VCaP (cell line): ENCODE measurements around the gene TCOF1.

Experiments used
- H3K27ac ChIP-seq: fragments of 450-650 bp; 2 replicates; pipeline ENCODE4 v1.5.1; 2017
- TF ChIP-seq, protein P1 (sequence below): fragments of 450-650 bp; conservative IDR thresholded peaks from 2 replicates; pipeline ENCODE4 v1.5.1; 2017; ENCODE audit warnings: mild to moderate bottlenecking, moderate library complexity

Gene TCOF1

DNA sequence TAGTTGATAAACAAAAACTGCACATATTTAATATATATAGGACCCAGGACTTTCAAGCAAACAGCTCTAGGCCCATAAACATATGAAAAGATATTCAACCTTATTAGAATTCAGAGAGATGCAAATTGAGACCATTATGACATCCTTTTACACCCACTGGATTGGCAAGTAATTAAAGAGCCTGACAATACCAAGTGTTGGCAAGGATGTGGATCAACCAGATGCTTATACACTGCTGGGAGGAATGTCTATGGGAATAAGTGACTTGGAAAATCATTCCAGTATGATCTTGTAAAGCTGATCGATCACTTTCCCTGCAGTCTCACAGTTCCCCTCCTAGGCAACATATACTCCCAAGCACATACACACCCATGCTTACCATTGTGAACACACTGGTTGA lies 15.5 kb upstream of the TCOF1 start:
- H3K27ac ChIP-seq = no peak overlapping the region
- TF ChIP-seq, protein P1, sequence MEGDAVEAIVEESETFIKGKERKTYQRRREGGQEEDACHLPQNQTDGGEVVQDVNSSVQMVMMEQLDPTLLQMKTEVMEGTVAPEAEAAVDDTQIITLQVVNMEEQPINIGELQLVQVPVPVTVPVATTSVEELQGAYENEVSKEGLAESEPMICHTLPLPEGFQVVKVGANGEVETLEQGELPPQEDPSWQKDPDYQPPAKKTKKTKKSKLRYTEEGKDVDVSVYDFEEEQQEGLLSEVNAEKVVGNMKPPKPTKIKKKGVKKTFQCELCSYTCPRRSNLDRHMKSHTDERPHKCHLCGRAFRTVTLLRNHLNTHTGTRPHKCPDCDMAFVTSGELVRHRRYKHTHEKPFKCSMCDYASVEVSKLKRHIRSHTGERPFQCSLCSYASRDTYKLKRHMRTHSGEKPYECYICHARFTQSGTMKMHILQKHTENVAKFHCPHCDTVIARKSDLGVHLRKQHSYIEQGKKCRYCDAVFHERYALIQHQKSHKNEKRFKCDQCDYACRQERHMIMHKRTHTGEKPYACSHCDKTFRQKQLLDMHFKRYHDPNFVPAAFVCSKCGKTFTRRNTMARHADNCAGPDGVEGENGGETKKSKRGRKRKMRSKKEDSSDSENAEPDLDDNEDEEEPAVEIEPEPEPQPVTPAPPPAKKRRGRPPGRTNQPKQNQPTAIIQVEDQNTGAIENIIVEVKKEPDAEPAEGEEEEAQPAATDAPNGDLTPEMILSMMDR = no peak

DNA sequence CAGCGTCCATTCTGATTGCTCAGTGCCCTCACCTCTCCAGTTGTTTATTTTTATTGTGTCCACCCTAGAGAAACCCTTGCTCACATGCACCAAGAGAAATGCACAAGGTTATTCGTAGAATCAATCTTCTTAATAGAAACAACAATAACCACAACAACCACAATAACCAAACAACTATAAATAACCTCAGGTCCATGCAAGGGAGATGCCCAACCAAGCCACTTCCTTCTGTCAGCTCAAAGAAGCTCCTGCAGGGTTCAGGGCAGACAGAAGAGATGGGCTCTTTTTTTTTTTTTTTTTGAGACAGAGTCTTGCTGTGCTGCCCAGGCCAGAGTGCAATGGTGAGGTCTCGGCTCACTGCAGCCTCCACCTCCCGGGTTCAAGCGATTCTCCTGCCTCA lies 14.9 kb upstream of the TCOF1 start:
- TF ChIP-seq, protein P1 = no peak
- H3K27ac ChIP-seq = no peak overlapping the region

DNA sequence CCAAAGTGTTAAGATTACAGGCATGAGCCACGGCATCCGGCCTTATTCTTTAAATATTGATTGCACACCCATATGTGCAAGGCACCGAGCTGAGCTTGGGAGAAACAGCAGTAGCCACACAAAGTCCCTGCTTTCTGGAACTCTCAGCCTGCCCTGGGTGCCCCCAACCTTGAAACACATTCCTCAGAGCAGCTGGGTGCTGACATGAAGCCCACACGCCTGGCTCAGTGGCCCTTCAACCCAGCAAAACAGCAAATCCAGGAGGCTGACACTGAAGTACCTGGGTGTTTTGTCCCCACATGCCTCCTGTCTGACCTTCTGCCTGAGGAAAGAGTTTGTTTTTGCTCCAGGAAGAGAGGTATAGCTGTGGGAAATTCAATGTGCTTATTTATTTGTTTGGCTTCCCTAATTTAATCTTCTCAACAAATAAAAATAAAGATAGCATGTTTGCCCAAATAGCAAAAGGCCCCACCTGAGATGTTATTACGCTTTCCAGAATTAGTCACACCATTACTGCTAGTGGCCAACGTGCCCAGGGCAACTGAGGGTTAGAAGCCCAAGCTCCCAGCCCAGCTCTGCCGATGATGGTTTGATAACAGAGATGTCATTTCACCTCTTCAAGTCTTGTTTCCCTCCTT lies 13.4 kb upstream of the TCOF1 start:
- H3K27ac ChIP-seq = no peak overlapping the region
- TF ChIP-seq, protein P1 = no peak

DNA sequence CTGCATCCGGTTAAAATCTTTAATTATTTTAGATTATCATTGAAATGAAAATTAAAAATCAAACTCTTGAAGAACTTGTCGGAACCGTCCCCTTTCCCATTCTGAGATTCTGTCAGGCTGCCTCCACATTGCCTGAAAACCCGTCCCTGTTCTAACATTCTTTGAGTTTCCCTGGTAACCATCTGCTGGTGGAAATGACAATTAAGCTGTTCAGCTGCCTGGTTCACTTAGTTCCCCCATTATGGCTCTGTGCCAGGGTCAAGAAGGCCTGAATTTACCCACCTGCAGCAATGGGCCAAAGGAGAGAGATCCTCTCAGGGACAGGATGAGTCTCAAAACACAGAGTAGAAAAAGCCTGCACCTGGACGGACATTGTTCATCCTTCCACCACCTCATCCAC lies 11.8 kb upstream of the TCOF1 start:
- TF ChIP-seq, protein P1 = no peak
- H3K27ac ChIP-seq = no peak overlapping the region

DNA sequence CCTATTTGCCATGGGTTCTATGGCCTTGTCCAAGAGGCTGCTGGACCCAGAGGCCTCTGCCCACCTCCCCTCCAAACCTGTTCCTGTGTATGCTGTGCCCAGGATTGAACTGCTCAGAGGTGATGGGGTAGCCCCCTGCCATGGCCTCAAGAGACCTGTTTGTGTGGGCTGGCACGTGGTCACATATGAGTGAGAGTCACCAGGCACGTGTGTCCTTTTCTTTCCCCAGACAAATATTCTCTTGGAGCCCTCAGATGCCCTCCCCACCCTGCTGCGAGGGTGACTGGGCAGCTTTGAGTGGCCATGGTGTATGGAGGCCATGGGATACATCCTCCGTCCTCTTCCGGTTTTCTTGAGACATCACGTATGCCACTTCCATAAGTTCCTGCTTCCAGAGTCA lies 10.9 kb upstream of the TCOF1 start:
- TF ChIP-seq, protein P1 = no peak
- no peak overlapping the region for H3K27ac ChIP-seq

DNA sequence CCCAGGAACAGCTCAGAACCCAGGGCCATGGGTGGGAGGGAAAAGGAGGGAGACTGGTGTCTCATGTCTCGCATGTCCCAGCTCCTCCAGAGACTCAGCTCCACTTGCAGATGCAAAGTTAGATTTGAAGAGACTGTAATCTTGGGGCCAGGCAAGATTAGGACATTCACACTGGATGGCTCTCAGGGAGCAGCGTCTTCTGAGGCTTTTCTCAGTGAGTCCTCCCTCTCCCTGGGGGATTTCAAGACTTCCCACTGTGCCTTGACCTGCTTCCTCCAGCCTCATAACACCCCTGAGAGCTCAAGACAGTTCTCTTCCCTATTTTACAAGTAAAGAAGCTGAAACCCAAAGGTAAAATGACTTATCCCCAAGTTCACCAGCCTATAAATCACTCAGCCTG lies 10.5 kb upstream of the TCOF1 start:
- TF ChIP-seq, protein P1 = no peak
- H3K27ac ChIP-seq = no peak overlapping the region

DNA sequence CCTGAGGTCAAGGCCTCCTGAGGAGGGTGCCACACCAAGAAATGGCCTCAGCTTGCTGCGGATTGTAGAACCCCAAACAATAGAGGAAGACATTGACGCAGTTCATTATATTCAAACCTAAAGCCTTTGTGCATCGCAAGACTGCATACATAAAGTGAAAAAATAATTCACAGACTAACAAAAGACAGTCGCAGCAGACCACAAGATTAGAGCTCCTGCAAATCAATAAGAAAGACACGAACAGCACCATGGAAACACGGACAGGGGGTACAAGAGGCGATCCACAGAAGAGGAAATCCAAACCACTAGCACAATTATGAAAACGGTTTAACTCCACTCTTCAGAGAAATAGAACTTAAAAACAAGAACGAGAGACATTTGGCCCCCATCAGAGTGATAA lies 10.0 kb upstream of the TCOF1 start:
- TF ChIP-seq, protein P1 = no peak
- no peak overlapping the region for H3K27ac ChIP-seq
